GM12878 (cell line): ENCODE data around the gene PPP2R2D. TPM values are rescaled to one million over a fixed set of nuclear protein-coding genes. Genes with fewer than 3 reads are reported as not detected.

Experiments used
- ATAC-seq: fragments of 200-7000 bp; cut with Tn5 transposase; 3 replicates; pipeline ENCODE4 v1.9.1; 2020; ENCODE audit warnings: mild to moderate bottlenecking, moderate library complexity
- BruUV-seq: library from RNA; stranded (reverse); fragments of 400-500 nt; replicated peaks from 2 replicates; lab custom pipeline; 2021; lab: Mats Ljungman, UMichigan
- CTCF ChIA-PET: fragments of 300-600 bp; sonication (Branson Sonifier 250); formaldehyde crosslinking; extraction: SDS; loops from one replicate; lab custom pipeline; 2021; ENCODE audit warnings: inconsistent platforms; lab: Yijun Ruan, JAX
- POLR2A ChIA-PET: fragments of 350-600 bp; formaldehyde crosslinking; extraction: SDS; loops from one replicate; lab custom pipeline; 2021; ENCODE audit warnings: inconsistent platforms; lab: Charles Lee
- RAD21 ChIA-PET: fragments of 300-600 bp; sonication (Branson Sonifier 250); formaldehyde crosslinking; loops from one replicate; lab custom pipeline; 2023; ENCODE audit warnings: antibody characterized with exemption; ENCODE audit not compliant: unreplicated experiment; lab: Charles Lee
- SMC1A ChIA-PET: fragments of 300-600 bp; sonication (Branson Sonifier 250); formaldehyde crosslinking; loops from one replicate; lab custom pipeline; 2023; ENCODE audit not compliant: unreplicated experiment, uncharacterized antibody; lab: Charles Lee
- DNase-seq: peaks from one replicate; pipeline ENCODE4 v3.0.0-alpha.2; 2011; ENCODE audit warnings: low read depth, low spot score
- FAIRE-seq: peaks from 3 replicates; lab custom pipeline; 2011; peaks lifted over from hg19 to GRCh38; lab: Jason Lieb, UNC
- H2AFZ ChIP-seq: 2 replicates; pipeline ENCODE4 v1.6.0; 2011; ENCODE audit warnings: low read depth, low read length, control low read depth; ENCODE audit not compliant: control insufficient read depth
- H3K27ac ChIP-seq: 2 replicates; pipeline ENCODE4 v1.5.1; 2011; ENCODE audit warnings: control low read depth; ENCODE audit not compliant: control insufficient read depth, insufficient read depth
- H3K27me3 ChIP-seq, 2 experiments: replicated peaks in 1 of 2; 2 replicates each; pipeline versions ENCODE4 v1.6.0 to v1.6.1; 2011; ENCODE audit warnings: low read length in 1 of 2; ENCODE audit not compliant: control insufficient read depth in 2 of 2, insufficient read depth in 2 of 2
- H3K36me3 ChIP-seq, 2 experiments: 2 replicates each; pipeline ENCODE4 v1.5.1; 2011; ENCODE audit warnings: low read length in 1 of 2; ENCODE audit not compliant: control insufficient read depth in 2 of 2, insufficient read depth in 2 of 2
- H3K4me1 ChIP-seq: 2 replicates; pipeline ENCODE4 v1.6.1; 2011; ENCODE audit warnings: mild to moderate bottlenecking, low read length, moderate library complexity, mixed read lengths; ENCODE audit not compliant: control insufficient read depth, insufficient read depth
- H3K4me2 ChIP-seq: 2 replicates; pipeline ENCODE4 v1.6.0; 2011; ENCODE audit warnings: control low read depth; ENCODE audit not compliant: control insufficient read depth, insufficient read depth
- H3K4me3 ChIP-seq: fragments of 200-600 bp; sonication (generic); 2 replicates; pipeline ENCODE4 v1.5.1; 2016
- H3K79me2 ChIP-seq: 2 replicates; pipeline ENCODE4 v1.6.0; 2011; ENCODE audit warnings: low read length; ENCODE audit not compliant: control insufficient read depth, insufficient read depth
- H3K9ac ChIP-seq: 2 replicates; pipeline ENCODE4 v1.8.0; 2011; ENCODE audit warnings: low read length, control low read depth, mixed read lengths; ENCODE audit not compliant: control insufficient read depth, insufficient read depth
- H3K9me3 ChIP-seq: replicated peaks from 3 replicates; pipeline ENCODE4 v1.5.1; 2011; ENCODE audit warnings: mild to moderate bottlenecking, low read length; ENCODE audit not compliant: control insufficient read depth, insufficient read depth
- H4K20me1 ChIP-seq: 2 replicates; pipeline ENCODE4 v1.6.0; 2011; ENCODE audit not compliant: control insufficient read depth, insufficient read depth
- ATF7 ChIP-seq: fragments of 450-650 bp; IDR thresholded peaks from 2 replicates; pipeline ENCODE4 v1.6.1; 2016; ENCODE audit warnings: low read depth, mild to moderate bottlenecking
- BCL11A ChIP-seq: IDR thresholded peaks from 2 replicates; pipeline ENCODE4 v1.6.1; 2011; ENCODE audit warnings: low read depth, low read length
- BHLHE40 ChIP-seq, 2 experiments: fragments of 450-650 bp in 1 of 2; IDR thresholded peaks; 2 replicates each; pipeline ENCODE4 v1.6.1; 2011 to 2017; ENCODE audit warnings: low read depth in 2 of 2, borderline replicate concordance in 1 of 2, improper control_type of control experiment in 1 of 2, low read length in 1 of 2, mild to moderate bottlenecking in 1 of 2
- EED ChIP-seq: sonication (generic); IDR thresholded peaks from 2 replicates; pipeline ENCODE4 v1.6.1; 2016; ENCODE audit warnings: antibody characterized with exemption, low read depth
- NRF1 ChIP-seq: conservative IDR thresholded peaks from 2 replicates; pipeline ENCODE4 v1.6.1; 2011; ENCODE audit warnings: mild to moderate bottlenecking, low read depth, low read length, improper control_type of control experiment
- POLR2A ChIP-seq: IDR thresholded peaks from 2 replicates; pipeline ENCODE4 v1.6.1; 2011; ENCODE audit warnings: low read depth, mild to moderate bottlenecking, low read length
- RB1 ChIP-seq: fragments of 450-650 bp; formaldehyde crosslinking; IDR thresholded peaks from 2 replicates; pipeline ENCODE4 v1.6.1; 2017; ENCODE audit warnings: mild to moderate bottlenecking, borderline replicate concordance
- SMARCA5 ChIP-seq: fragments of 450-650 bp; IDR thresholded peaks from 2 replicates; pipeline ENCODE4 v1.6.1; 2017; ENCODE audit warnings: mild to moderate bottlenecking
- SREBF2 ChIP-seq: IDR thresholded peaks from 2 replicates; pipeline ENCODE4 v1.6.1; 2012; ENCODE audit warnings: mild to moderate bottlenecking, low read length
- TBL1XR1 ChIP-seq: IDR thresholded peaks from 2 replicates; pipeline ENCODE4 v1.6.1; 2012; ENCODE audit warnings: low read depth, low read length, improper control_type of control experiment
- ZBTB33 ChIP-seq: fragments of 450-650 bp; IDR thresholded peaks from 2 replicates; pipeline ENCODE4 v1.6.1; 2017; ENCODE audit warnings: mild to moderate bottlenecking
- WGBS: methylation state at CpG from one replicate; pipeline ENCODE4 v1.1.6; 2016; ENCODE audit warnings: low lambda C conversion rate; ENCODE audit not compliant: insufficient replicate concordance, insufficient coverage; ENCODE audit errors: missing lambda C conversion rate; 5-methylcytosine and 5-hydroxymethylcytosine counted together
- in situ Hi-C: fragments of 300-500 bp; cut with MboI; formaldehyde crosslinking; loops from 9 replicates; pipeline ENCODE4 v1.14.3; 2018; ENCODE audit warnings: mixed read lengths
- intact Hi-C: fragments of 100-400 bp; cut with micrococcal nuclease; formaldehyde crosslinking; loops from one replicate; pipeline ENCODE4 v1.14.2; 2022; ENCODE audit not compliant: unreplicated experiment
- polyA plus RNA-seq, 11 experiments: library from polyadenylated mRNA; depleted of rRNA in 4 of 11; unstranded in 6 of 11; stranded (reverse) in 5 of 11; fragments of >200 nt; fragmentation: Nextera tagmentation in 4 of 11; fragmentation: Illumina TruSeq in 1 of 11; extraction: Ambion mirVana in 4 of 11; extraction: Trizol in 1 of 11; gene quantifications; 1 replicate in 1 of 11; 2 replicates in 10 of 11; pipeline versions ENCODE4 v1.2.1 to v1.2.3, GENCODE V29; 2011 to 2016; ENCODE audit warnings: inconsistent platforms in 2 of 11, missing spikeins in 2 of 11, low read depth in 1 of 11
- total RNA-seq, 4 experiments: library from RNA; depleted of rRNA in 3 of 4; stranded (reverse); fragments of >200 nt in 3 of 4; fragmentation: Illumina TruSeq in 1 of 4; extraction: Trizol in 1 of 4; gene quantifications; 2 replicates each; pipeline versions ENCODE4 v1.2.1 to v1.2.3, GENCODE V29; 2013 to 2021
- TF ChIP-seq, protein P1 (sequence below): fragments of 450-650 bp; IDR thresholded peaks from 2 replicates; pipeline ENCODE4 v1.6.1; 2017; ENCODE audit warnings: low read depth, mild to moderate bottlenecking, moderate library complexity

PPP2R2D gene
- total and polyA plus RNA-seq, 10 of the 15 experiments (the other 5 are each of a cell fraction or from before 2014, with no cell fraction given): 2.8 to 41.9 (median 21.8) TPM

DNA sequence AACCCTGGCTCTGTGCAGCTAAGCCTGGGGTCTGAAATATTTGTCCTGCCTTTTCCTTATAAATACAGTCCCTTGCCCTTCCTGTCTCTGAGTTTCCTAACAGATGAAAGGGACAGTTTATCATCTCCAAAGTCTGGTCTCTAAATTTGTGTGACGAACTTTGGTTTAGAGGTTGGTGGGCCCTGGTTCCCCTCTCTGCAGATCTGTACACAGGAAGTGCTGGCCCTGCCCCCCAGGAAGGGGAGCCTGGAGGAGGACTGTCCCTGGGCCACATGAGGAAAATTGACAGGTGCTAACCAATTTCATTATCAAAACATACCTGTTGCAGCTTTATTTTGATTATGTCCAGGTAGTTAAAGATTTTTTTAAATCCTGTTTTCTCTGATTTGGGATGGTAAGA, 34.5 kb downstream of the PPP2R2D start:
- no peak overlapping the region; the same call in 1 of the 2 replicates for H3K27ac ChIP-seq
- ATAC-seq (no peak), DNase-seq (no peak), FAIRE-seq (no peak)
- CTCF ChIA-PET: no interaction called here
- no TSS peak for BruUV-seq
- H3K4me1 ChIP-seq: no peaks in the 10 kb centered on the region
- no peak for TF ChIP-seq TBL1XR1
- TF ChIP-seq, protein P1, sequence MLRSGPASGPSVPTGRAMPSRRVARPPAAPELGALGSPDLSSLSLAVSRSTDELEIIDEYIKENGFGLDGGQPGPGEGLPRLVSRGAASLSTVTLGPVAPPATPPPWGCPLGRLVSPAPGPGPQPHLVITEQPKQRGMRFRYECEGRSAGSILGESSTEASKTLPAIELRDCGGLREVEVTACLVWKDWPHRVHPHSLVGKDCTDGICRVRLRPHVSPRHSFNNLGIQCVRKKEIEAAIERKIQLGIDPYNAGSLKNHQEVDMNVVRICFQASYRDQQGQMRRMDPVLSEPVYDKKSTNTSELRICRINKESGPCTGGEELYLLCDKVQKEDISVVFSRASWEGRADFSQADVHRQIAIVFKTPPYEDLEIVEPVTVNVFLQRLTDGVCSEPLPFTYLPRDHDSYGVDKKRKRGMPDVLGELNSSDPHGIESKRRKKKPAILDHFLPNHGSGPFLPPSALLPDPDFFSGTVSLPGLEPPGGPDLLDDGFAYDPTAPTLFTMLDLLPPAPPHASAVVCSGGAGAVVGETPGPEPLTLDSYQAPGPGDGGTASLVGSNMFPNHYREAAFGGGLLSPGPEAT: no peak
- H3K79me2 ChIP-seq: peaks cover 21% of the 10 kb centered on the region
- no peak overlapping the region for H3K4me2 ChIP-seq
- H3K9ac ChIP-seq: no peak overlapping the region
- in situ Hi-C loops: no loop called here
- H3K27me3 ChIP-seq: no peaks in the 10 kb centered on the region
- POLR2A ChIA-PET: interaction anchor here (0.6 kb wide), 1 partner anchor 19 kb away, joined by 4 read pairs; no protein-coding TSS in a partner anchor
- no peak overlapping the region for H3K4me3 ChIP-seq
- H3K36me3 ChIP-seq: peaks cover 13% of the 10 kb centered on the region in 2 experiments
- SMC1A ChIA-PET: no interaction called here
- no peaks in the 10 kb centered on the region for H4K20me1 ChIP-seq
- H3K9me3 ChIP-seq: no peaks in the 10 kb centered on the region
- RAD21 ChIA-PET: no interaction called here
- no peak overlapping the region for H2AFZ ChIP-seq
- intact Hi-C loops: no loop called here
- WGBS: 67% methylated on average over 1 of the region's 1 CpG

GRCh38 chr10:131936294-131936693, 35.5 kb downstream of the PPP2R2D start:
- CTCF ChIA-PET: no interaction called here
- DNase-seq (no peak), ATAC-seq (no peak), FAIRE-seq (no peak)
- no peak overlapping the region for H3K27ac ChIP-seq
- no peaks in the 10 kb centered on the region for H3K4me1 ChIP-seq
- no peak overlapping the region for H3K4me2 ChIP-seq
- peaks cover 13 to 16% of the 10 kb centered on the region in 2 experiments for H3K36me3 ChIP-seq
- in situ Hi-C loops: no loop called here
- no TSS peak for BruUV-seq
- H3K4me3 ChIP-seq: no peak overlapping the region
- 97% methylated on average over 9 of the region's 9 CpGs for WGBS
- SMC1A ChIA-PET: no interaction called here
- POLR2A ChIA-PET: no interaction called here
- RAD21 ChIA-PET: interaction anchor here (0.7 kb wide), 1 partner anchor 49 kb away, joined by 3 read pairs; no protein-coding TSS in a partner anchor
- no peak overlapping the region for H3K9ac ChIP-seq
- no peaks in the 10 kb centered on the region for H3K27me3 ChIP-seq
- H2AFZ ChIP-seq: no peak overlapping the region
- intact Hi-C loops: no loop called here
- no peaks in the 10 kb centered on the region for H4K20me1 ChIP-seq
- H3K9me3 ChIP-seq: no peaks in the 10 kb centered on the region
- peaks cover 13% of the 10 kb centered on the region for H3K79me2 ChIP-seq
- TF ChIP-seq SMARCA5 (no peak), POLR2A (no peak), ZBTB33 (no peak), RB1 (no peak), SREBF2 (no peak), BCL11A (no peak), BHLHE40 (IDR thresholded peaks at IDR 0.05; ENCODE audit: borderline replicate concordance in 1 of 2, low read depth in 2 of 2, low read length in 1 of 2) (no peak), ATF7 (no peak), EED (no peak), NRF1 (no peak)
- TF ChIP-seq, protein P1: no peak
